Body of pancreas (tissue), 4 donors: ENCODE data around the gene AGPAT4. TPM values are rescaled to one million over a fixed set of nuclear protein-coding genes. Genes with fewer than 3 reads are reported as not detected.

ENCODE experiments used
- ATAC-seq: fragments of 150-250 bp; one replicate; pipeline ENCODE4 v1.9.1; 2016
- DNase-seq, 4 donors: peaks; one replicate each; pipeline ENCODE4 v3.0.0-alpha.2; 2019
- H3K27ac ChIP-seq, 4 donors: fragments of 200-600 bp; sonication (generic); 1 replicate in 3 of 4; 2 replicates in 1 of 4; pipeline versions ENCODE4 v1.5.1 to v1.6.1; 2016 to 2019; ENCODE audit warnings: mild to moderate bottlenecking in 1 of 4, mixed read lengths in 1 of 4, moderate library complexity in 1 of 4
- H3K27me3 ChIP-seq, 2 donors: fragments of 200-600 bp; sonication (generic); one replicate each; pipeline ENCODE4 v1.6.0; 2016; ENCODE audit warnings: mild to moderate bottlenecking in 1 of 2
- H3K36me3 ChIP-seq, 2 donors: fragments of 200-600 bp; sonication (generic); replicated peaks in 1 of 2; 2 replicates each; pipeline ENCODE4 v1.5.1; 2016; ENCODE audit warnings: low read depth in 2 of 2; ENCODE audit not compliant: insufficient read depth in 1 of 2
- H3K4me1 ChIP-seq: fragments of 200-600 bp; sonication (generic); one replicate; pipeline ENCODE4 v1.6.0; 2016
- H3K4me3 ChIP-seq, 2 donors: fragments of 200-600 bp; sonication (generic); 1 replicate in 1 of 2; 2 replicates in 1 of 2; pipeline ENCODE4 v1.5.1; 2016 to 2019
- H3K9me3 ChIP-seq, 3 donors: fragments of 200-600 bp; sonication (generic); 1 replicate in 2 of 3; 2 replicates in 1 of 3; pipeline ENCODE4 v1.5.1; 2016
- CTCF ChIP-seq, 7 experiments: fragments of 450-650 bp in 4 of 7; fragments of 200-600 bp in 3 of 7; sonication (generic) in 3 of 7; IDR thresholded peaks; one replicate each; pipeline ENCODE4 v1.5.1; 2016 to 2019; ENCODE audit warnings: antibody characterized with exemption in 7 of 7
- POLR2A ChIP-seq, 3 donors: fragments of 450-650 bp; IDR thresholded peaks; one replicate each; pipeline ENCODE4 v1.6.1; 2016; ENCODE audit warnings: antibody characterized with exemption in 3 of 3, mild to moderate bottlenecking in 2 of 3
- WGBS, 2 donors: methylation state at CpG; one replicate each; pipeline ENCODE4 v1.1.5; 2017; 5-methylcytosine and 5-hydroxymethylcytosine counted together
- intact Hi-C: fragments of 100-400 bp; cut with DNase I; formaldehyde crosslinking; loops from one replicate; pipeline ENCODE4 v1.15.1; 2023
- total RNA-seq, 2 donors: library from RNA; depleted of rRNA; stranded (reverse); fragments of >200 nt; gene quantifications; one replicate each; pipeline ENCODE4 v1.1.0, GENCODE V29; 2016

AGPAT4 gene
- total RNA-seq, 2 donors from 2014 or later = 1.3 to 2.6 TPM

- Histone ChIP-seq H3K4me1 (peaks cover 12% of the 10 kb centered on the region), H3K27ac (no peak overlapping the region), H3K27me3 (no peaks in the 10 kb centered on the region), H3K4me3 (no peak overlapping the region), H3K9me3 (no peaks in the 10 kb centered on the region), H3K36me3 (no peaks in the 10 kb centered on the region)
- WGBS, 2 donors = 88 to 89% methylated on average over 9 of the region's 9 CpGs
- ATAC-seq (no peak), DNase-seq (no peak)
- intact Hi-C loops = no loop called here
- TF ChIP-seq POLR2A (IDR thresholded peaks at IDR 0.05) (no peak), CTCF (IDR thresholded peaks at IDR 0.05) (no peak)
Observed at GRCh38 chr6:161232010-161232409, 41.9 kb downstream of the AGPAT4 start.

GRCh38 chr6:161230339-161230738 lies 43.5 kb downstream of the AGPAT4 start:
- Histone ChIP-seq H3K9me3 (no peaks in the 10 kb centered on the region), H3K4me1 (peaks cover 12% of the 10 kb centered on the region), H3K27me3 (no peaks in the 10 kb centered on the region), H3K27ac (no peak overlapping the region), H3K36me3 (no peaks in the 10 kb centered on the region), H3K4me3 (no peak overlapping the region)
- WGBS, 2 donors = 92% methylated on average over 2 of the region's 2 CpGs
- intact Hi-C loops = no loop called here
- DNase-seq (no peak), ATAC-seq (no peak)
- TF ChIP-seq POLR2A (IDR thresholded peaks at IDR 0.05) = no peak
- TF ChIP-seq CTCF (IDR thresholded peaks at IDR 0.05) = no peak

- peak; percentile 24 for ATAC-seq
- Histone ChIP-seq H3K4me3 (no peak overlapping the region), H3K27me3 (no peaks in the 10 kb centered on the region), H3K9me3 (no peaks in the 10 kb centered on the region), H3K36me3 (no peaks in the 10 kb centered on the region), H3K27ac (peak overlapping the region in 2 of 4 donors; percentile 11 to 26), H3K4me1 (peaks cover 12% of the 10 kb centered on the region)
- intact Hi-C loops = no loop called here
- peak in 1 of 4 donors; percentile 36 for DNase-seq
- 27 to 38% methylated on average over 7 of the region's 7 CpGs for WGBS, 2 donors
- no peak for TF ChIP-seq CTCF (IDR thresholded peaks at IDR 0.05)
- no peak for TF ChIP-seq POLR2A (IDR thresholded peaks at IDR 0.05)
Observed at GRCh38 chr6:161228921-161229591, 44.8 kb downstream of the AGPAT4 start.

DNA sequence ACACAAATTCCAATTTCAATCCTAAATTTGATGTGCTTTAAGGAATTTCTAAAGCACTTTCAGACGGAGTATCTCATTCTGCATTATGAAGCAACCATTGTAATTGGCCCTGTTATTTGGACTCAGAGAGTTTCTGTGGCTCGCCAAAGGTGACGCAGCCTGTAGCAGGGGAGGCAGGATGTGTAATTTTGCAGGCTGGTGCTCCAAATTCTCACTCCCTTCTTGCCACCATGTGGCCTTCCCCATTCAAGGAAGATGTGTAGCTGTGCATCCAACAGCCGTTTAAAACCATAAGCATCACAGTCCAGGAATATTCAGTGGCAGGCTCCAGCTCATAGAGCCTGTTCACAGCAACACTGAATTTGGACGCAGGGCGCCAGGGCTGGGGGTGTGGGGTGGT lies 45.8 kb downstream of the AGPAT4 start:
- no peak overlapping the region for H3K27ac ChIP-seq
- H3K27me3 ChIP-seq = no peaks in the 10 kb centered on the region
- 89 to 95% methylated on average over 6 of the region's 6 CpGs for WGBS, 2 donors
- H3K4me1 ChIP-seq = peaks cover 12% of the 10 kb centered on the region
- H3K4me3 ChIP-seq = no peak overlapping the region
- no peak for TF ChIP-seq CTCF (IDR thresholded peaks at IDR 0.05)
- no peak for TF ChIP-seq POLR2A (IDR thresholded peaks at IDR 0.05)
- intact Hi-C loops = no loop called here
- ATAC-seq = no peak
- H3K9me3 ChIP-seq = no peaks in the 10 kb centered on the region
- H3K36me3 ChIP-seq = no peaks in the 10 kb centered on the region
- no peak for DNase-seq
